Measurements from ENCODE around the gene NARF.

Gene NARF

GRCh38 chr17:82433560-82434215 is 24.9 kb upstream of the NARF start:
- no peak for DNase-seq

DNA sequence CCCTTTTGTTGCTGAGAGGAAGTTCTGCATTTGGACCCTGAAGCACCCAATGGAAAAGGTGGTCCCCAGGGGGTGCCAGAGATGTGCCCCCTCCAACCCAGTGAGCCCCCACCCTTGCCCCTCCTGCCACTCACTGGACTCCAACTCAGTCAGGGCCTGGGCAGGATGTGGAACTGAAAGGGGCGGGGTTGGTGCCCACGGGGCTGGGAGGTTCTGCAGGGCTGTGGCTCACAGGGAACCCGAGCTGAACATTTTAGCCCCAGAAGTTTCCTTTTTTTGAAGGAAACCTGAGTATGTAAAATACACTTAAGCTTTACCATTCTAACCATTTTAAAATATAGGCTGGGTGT is 24.4 kb upstream of the NARF start:
- no peak for DNase-seq

DNA sequence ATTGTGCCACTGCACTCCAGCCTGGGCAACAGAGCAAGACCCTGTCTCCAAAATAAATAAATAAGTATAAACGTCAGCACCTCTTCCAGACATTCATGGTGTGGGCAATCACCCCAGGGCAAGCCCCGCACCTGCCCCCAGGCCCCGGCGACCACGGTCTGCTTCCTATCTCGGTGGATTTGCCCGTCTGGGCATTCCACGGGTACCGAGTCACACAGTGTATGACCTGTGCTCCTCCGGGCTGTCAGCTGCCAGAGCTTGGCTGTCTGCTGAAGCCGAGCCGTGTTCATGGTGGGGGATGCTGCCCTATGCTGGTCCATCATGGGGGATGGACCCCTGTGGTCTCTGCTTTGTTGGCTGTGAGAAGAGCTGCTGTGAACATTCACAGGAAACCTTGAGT is 23.4 kb upstream of the NARF start:
- no peak for DNase-seq

GRCh38 chr17:82435601-82436583 is 22.6 kb upstream of the NARF start:
- DNase-seq = no peak

- DNase-seq = no peak
Observed at GRCh38 chr17:82436601-82437324, 21.8 kb upstream of the NARF start.

DNA sequence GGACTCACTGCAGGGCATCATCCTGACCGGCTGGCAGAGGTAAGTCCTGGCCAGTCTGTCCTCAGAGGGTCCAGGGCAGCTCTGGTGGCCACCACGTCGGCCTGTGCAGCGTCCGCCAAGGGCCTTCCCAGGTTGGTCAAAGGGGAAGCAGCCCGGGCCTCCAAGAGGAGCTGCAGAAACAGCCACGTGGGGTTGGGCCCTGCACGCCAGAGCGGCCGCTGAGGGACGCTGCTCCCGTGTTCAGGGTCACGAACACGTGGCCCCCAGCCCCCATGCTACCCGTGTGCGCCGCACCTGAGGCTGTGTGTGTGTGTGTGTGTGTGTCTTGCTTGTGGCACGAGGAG is 21.2 kb upstream of the NARF start:
- no peak for DNase-seq

DNA sequence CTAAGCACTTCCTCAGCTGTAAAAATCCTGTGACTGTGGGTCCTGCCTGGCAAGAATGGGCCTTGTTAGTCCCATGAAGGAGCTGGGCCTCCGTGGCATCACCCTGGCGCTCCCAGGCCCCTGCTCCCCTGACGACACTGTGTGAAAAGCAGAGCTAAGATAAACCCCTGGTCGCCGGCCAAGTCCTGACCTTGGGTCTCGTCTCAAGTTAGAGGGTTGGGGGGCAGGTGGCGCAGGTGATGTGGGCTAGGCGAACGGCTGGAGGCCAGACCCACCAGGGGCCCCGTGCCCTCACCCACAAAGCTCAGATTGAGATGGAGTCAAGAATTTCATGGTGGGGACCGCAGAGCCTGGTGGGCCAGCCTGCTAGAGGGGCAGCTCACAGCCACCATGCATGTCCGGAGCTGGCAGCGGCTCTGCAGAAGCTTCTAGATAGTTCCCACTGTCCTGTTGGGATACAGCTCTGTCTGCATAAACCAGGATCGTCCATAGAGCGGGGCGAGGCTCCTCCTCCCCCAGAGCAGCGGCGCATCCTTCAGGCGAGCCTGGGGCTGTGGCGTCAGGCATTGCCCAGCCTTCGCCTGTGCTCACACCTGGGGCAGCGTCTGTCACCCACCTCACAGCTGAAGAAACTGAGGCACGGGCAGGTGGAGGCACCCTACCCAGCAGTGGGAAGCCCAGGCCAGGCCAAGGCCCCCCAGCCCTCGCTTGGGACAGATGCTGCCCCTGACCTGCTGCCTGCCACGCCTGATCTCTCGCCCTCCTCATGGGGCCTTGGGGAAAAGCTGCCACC is 19.9 kb upstream of the NARF start:
- no peak for DNase-seq

DNA sequence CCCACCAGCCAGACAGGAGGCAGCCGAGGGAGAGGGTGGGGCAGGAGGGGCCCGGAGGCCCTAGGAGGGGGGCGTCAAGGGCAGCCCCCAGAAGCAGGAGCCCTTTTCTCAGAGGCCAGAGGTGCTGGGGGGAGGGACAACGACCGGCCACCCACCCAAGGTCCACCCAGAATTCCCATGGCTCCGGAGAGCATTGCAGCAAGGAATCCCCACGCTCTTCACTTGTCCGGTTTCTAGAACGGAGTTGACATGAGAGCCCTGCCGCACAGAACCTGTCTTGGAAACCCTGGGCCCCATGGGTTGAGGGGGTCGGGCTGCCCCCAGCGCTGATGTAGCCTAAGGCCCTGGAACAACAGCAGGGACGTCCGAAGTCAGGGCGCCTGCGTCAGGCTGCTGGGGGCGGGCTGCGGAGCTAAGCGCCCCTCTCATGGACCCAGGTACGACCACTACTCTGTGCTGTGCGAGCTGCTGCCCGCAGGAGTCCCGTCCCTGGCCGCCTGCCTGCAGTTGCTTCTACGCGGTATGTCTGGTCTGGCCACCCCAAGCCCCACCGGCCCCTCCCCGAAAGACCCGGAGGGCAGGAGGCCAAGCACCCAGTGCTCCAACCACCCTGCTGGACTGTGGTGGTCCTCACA is 19.2 kb upstream of the NARF start:
- DNase-seq = no peak

DNA sequence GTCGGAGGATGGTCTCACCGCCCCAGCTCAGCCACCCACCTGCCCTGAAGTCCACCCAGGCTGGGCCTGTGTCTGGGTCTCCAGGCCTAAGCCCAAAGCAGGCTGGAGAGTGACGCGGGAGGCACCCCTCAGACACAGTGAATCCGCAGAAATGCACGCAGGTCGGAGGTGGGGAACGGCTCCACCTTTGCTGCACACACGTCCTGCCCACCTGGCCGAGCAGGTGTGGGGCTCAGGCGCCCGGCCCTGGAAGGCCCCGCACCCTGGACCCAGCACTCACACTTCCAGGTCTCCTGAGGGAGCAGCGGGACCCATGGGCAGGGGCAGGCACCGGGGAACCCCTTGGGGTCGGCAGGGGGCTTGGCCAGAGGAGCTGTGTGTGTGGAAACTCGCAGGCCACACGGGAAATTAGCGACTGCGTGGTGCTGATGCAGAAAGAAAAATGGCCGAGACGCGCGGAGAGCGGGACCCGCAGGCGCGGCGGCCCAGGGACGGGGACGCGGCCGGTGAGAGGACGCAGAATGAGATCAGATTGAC is 18.6 kb upstream of the NARF start:
- DNase-seq = no peak

- peak in 3 of 51 donors; percentile 11 to 37 (median 32) for DNase-seq
Observed at GRCh38 chr17:82440469-82440981, 18.0 kb upstream of the NARF start.

DNA sequence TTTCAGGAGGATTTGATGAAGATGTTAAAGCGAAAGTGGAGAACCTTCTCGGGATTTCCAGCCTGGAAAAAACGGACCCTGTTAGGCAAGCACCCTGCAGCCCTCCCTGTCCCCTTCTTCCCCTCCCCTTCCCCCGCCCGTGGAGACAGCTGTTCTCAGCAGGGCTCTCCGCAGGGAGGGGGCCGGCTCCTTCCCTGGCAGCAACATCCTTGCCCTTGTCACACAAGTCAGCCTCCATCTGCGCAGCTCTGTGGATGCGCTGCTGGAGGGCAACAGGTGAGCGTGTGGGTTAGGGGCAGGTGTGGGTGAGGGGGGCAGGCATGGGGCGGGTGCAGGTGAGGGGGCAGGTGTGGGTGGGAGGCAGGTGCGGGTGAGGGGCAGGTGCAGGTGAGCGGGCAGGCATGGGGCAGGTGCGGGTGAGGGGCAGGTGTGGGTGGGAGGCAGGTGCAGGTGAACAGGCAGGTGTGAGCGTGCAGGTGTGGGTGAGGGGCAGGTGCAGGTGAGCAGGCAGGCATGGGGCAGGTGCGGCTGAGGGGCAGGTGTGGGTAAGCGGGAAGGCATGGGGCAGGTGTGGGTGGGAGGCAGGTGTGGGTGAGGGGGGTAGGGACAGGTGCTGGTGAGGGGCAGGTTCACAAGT is 17.4 kb upstream of the NARF start:
- DNase-seq = peak in 1 of 51 donors; percentile 25

- no peak for DNase-seq
Observed at GRCh38 chr17:82441691-82442487, 16.7 kb upstream of the NARF start.

- DNase-seq = no peak
Observed at GRCh38 chr17:82442643-82443464, 15.7 kb upstream of the NARF start.

DNA sequence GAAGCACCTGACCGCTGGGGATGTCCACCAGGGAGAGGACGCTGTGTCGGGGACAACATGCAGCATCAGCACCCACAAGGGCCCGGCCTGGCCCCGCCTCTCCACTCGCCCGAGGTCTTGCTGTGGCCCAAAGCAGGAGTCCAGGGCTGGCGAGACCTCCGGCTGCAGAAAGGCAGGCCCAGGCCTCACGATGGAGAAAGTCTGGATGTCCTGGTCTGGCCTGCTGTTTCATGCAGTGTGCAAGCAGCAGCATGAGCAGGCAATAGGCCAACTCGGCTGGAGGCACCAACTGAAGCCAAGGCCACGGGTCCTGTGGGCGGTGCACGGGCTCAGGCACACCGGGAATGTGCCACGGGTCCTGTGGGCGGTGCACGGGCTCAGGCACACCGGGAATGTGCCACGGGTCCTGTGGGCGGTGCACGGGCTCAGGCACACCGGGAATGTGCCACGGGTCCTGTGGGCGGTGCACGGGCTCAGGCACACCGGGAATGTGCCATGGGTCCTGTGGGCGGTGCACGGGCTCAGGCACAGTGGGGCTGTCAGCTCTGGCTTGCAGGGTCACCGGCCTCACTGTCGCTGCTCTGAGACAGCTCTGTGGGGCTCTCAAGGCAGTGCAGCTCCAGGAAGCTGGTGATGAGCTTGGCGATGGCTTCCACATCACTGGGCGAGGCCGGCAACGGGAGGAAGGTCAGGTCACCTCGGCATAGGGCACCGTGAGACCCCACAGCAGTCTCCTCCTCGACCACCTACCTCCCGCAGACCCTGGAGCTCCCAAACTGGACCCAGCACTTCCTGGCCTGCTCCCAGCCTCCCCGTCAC is 14.9 kb upstream of the NARF start:
- DNase-seq = peak in 2 of 51 donors; percentile 18 to 25

DNA sequence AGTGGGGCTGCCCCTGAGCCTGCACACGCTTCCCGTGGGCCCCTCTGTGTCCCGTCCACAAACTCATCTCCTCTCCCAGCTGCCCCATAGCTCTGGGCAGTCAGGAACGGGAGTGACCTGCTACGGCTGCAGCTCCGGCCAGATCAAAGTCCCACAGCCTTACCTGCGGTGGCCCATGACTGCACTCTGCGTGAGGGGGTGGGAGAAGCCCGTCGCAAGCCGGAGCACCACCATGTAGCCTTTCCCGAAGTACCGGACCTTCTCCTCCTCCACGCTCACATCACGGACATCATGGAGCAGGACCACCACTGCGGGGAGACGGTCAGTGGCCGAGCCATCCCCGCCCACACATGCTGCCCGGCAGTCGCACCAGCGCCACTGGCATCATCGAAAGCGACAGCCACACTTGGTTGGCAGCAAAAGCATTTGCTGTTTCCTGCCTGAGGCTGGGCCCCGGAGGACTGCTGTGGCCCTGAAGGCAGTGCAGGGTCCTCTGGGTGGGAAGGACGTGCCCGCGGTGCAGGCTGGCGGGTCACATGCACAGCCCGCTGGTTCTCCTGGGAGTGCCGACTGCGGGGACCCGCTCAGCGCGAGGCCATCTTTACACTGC is 14.2 kb upstream of the NARF start:
- no peak for DNase-seq

DNA sequence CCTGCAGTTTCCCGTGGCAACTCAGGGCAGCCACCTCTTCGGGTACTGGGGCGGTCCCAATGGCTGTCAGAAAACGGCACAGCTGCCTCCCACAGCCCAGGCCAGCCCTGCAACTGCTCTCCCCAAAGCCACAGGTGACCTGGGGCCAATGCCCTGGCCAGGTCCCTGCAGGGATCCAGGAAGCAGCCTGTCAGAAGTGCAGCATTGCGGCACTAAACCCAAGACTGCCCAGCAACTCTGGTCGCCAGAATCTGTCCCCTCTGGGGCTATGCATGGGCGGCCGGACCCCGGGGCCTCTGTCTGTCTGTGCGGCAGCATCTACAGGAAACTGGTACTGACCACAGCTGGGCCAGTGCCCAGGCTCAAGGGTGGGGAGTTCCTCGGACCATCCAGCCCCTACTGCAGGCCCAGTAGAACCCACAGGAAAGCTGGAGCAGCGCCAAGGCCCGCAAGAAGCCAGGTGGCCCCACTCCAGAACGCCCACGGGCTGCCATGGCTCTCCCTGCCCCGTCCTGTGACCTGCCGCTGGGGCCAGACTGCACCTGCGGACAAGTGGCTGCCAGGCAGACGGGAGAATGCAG is 13.5 kb upstream of the NARF start:
- DNase-seq = peak in 13 of 51 donors; percentile 11 to 37 (median 27)
